IMR-90 (cell line): Measurements from ENCODE around the gene C12orf57. TPM values are rescaled to one million over a fixed set of nuclear protein-coding genes. Genes with fewer than 3 reads are reported as not detected.

ENCODE experiments used
- ATAC-seq: fragments of 200-7000 bp; cut with Tn5 transposase; 2 replicates; pipeline ENCODE4 v1.9.1; 2020; ENCODE audit warnings: low read depth, mild to moderate bottlenecking, moderate library complexity
- BruUV-seq: library from RNA; stranded (reverse); fragments of 400-500 nt; replicated peaks from 2 replicates; lab custom pipeline; 2021; lab: Mats Ljungman, UMichigan
- CTCF ChIA-PET: fragments of 300-600 bp; formaldehyde crosslinking; extraction: SDS; loops from one replicate; lab custom pipeline; 2021; ENCODE audit warnings: antibody characterized with exemption; lab: Yijun Ruan, JAX
- POLR2A ChIA-PET: fragments of 300-600 bp; sonication (Branson Sonifier 250); formaldehyde crosslinking; loops from one replicate; lab custom pipeline; 2022; ENCODE audit warnings: antibody characterized with exemption; ENCODE audit not compliant: unreplicated experiment; lab: Charles Lee
- DNase-seq: peaks from one replicate; pipeline ENCODE4 v3.0.0; 2013
- H2AFZ ChIP-seq: replicated peaks from 2 replicates; pipeline ENCODE3; 2013; ENCODE audit warnings: low read length, mild to moderate bottlenecking; ENCODE audit not compliant: poor library complexity
- H2AK5ac ChIP-seq: 2 replicates; pipeline ENCODE4 v1.6.1; 2013; ENCODE audit warnings: low read depth, low read length, inconsistent platforms
- H2AK9ac ChIP-seq: replicated peaks from 2 replicates; pipeline ENCODE3; 2013; ENCODE audit warnings: mild to moderate bottlenecking, low read depth, low read length, moderate library complexity; ENCODE audit not compliant: poor library complexity
- H2BK120ac ChIP-seq: 2 replicates; pipeline ENCODE4 v1.6.1; 2013; ENCODE audit warnings: low read depth, low read length, inconsistent platforms
- H2BK15ac ChIP-seq: 3 replicates; pipeline ENCODE4 v1.6.1; 2013; ENCODE audit warnings: low read depth, low read length, inconsistent platforms
- H2BK20ac ChIP-seq: 2 replicates; pipeline ENCODE4 v1.6.1; 2013; ENCODE audit warnings: low read depth, mild to moderate bottlenecking, inconsistent platforms, low read length, moderate library complexity
- H2BK5ac ChIP-seq: 2 replicates; pipeline ENCODE4 v1.6.1; 2013; ENCODE audit warnings: mild to moderate bottlenecking, low read depth, low read length, inconsistent platforms; ENCODE audit not compliant: poor library complexity, severe bottlenecking
- H3K14ac ChIP-seq: replicated peaks from 2 replicates; pipeline ENCODE4 v1.6.1; 2013; ENCODE audit warnings: low read depth, low read length, inconsistent platforms
- H3K18ac ChIP-seq: 2 replicates; pipeline ENCODE4 v1.6.1; 2013; ENCODE audit warnings: low read depth, low read length, control low read depth
- H3K23ac ChIP-seq: 2 replicates; pipeline ENCODE4 v1.6.1; 2013; ENCODE audit warnings: low read depth, low read length, inconsistent platforms
- H3K27ac ChIP-seq: 2 replicates; pipeline ENCODE4 v1.5.1; 2013; ENCODE audit warnings: mild to moderate bottlenecking, control low read depth, low read length; ENCODE audit not compliant: insufficient read depth
- H3K27me3 ChIP-seq: 2 replicates; pipeline ENCODE4 v1.6.1; 2013; ENCODE audit warnings: low read length; ENCODE audit not compliant: control insufficient read depth, insufficient read depth
- H3K36me3 ChIP-seq: 2 replicates; pipeline ENCODE4 v1.6.1; 2013; ENCODE audit warnings: low read length, mixed read lengths; ENCODE audit not compliant: control insufficient read depth, insufficient read depth
- H3K4ac ChIP-seq: 2 replicates; pipeline ENCODE4 v1.6.1; 2013; ENCODE audit warnings: low read depth, low read length, inconsistent platforms
- H3K4me1 ChIP-seq: 2 replicates; pipeline ENCODE4 v1.6.1; 2013; ENCODE audit warnings: low read length, mixed read lengths; ENCODE audit not compliant: control insufficient read depth, insufficient read depth
- H3K4me2 ChIP-seq: 2 replicates; pipeline ENCODE4 v1.6.1; 2013; ENCODE audit warnings: low read depth, mild to moderate bottlenecking, control low read depth, low read length, moderate library complexity
- H3K4me3 ChIP-seq: 2 replicates; pipeline ENCODE4 v1.5.1; 2013; ENCODE audit warnings: low read depth, mild to moderate bottlenecking, control low read depth, low read length, moderate library complexity; ENCODE audit not compliant: insufficient read depth
- H3K56ac ChIP-seq: 2 replicates; pipeline ENCODE4 v1.6.1; 2013; ENCODE audit warnings: low read length, inconsistent platforms; ENCODE audit not compliant: insufficient read depth; ENCODE audit errors: extremely low read depth
- H3K79me1 ChIP-seq, 2 experiments: 2 replicates each; pipeline ENCODE4 v1.6.1; 2013; ENCODE audit warnings: low read length in 2 of 2, inconsistent platforms in 1 of 2, low read depth in 1 of 2
- H3K9ac ChIP-seq: 2 replicates; pipeline ENCODE4 v1.6.1; 2013; ENCODE audit warnings: low read depth, low read length, control low read depth
- H3K9me1 ChIP-seq: 2 replicates; pipeline ENCODE4 v1.6.1; 2013; ENCODE audit warnings: low read length, inconsistent platforms; ENCODE audit not compliant: insufficient read depth
- H3K9me3 ChIP-seq: 2 replicates; pipeline ENCODE4 v1.6.1; 2013; ENCODE audit warnings: low read length; ENCODE audit not compliant: control insufficient read depth, insufficient read depth
- H4K20me1 ChIP-seq: 2 replicates; pipeline ENCODE4 v1.6.1; 2013; ENCODE audit warnings: low read length, inconsistent platforms; ENCODE audit not compliant: insufficient read depth
- H4K5ac ChIP-seq: 2 replicates; pipeline ENCODE4 v1.6.1; 2013; ENCODE audit warnings: mild to moderate bottlenecking, low read depth, low read length, control low read depth
- H4K8ac ChIP-seq, 2 experiments: 2 replicates each; pipeline ENCODE4 v1.6.1; 2013; ENCODE audit warnings: low read depth in 2 of 2, low read length in 2 of 2, control low read depth in 1 of 2, inconsistent platforms in 1 of 2
- H4K91ac ChIP-seq: 2 replicates; pipeline ENCODE4 v1.6.1; 2013; ENCODE audit warnings: low read depth, low read length, inconsistent platforms; ENCODE audit not compliant: insufficient read depth
- BHLHE40 ChIP-seq: fragments of 150-350 bp; IDR thresholded peaks from 2 replicates; pipeline ENCODE4 v1.6.1; 2016; ENCODE audit warnings: mild to moderate bottlenecking, low read depth, low read length
- CHD1 ChIP-seq: IDR thresholded peaks from 2 replicates; pipeline ENCODE4 v1.6.1; 2012; ENCODE audit warnings: low read depth, low read length, improper control_type of control experiment
- CTCF ChIP-seq: conservative IDR thresholded peaks from 2 replicates; pipeline ENCODE4 v1.5.1; 2012; ENCODE audit warnings: mild to moderate bottlenecking, low read depth, low read length, improper control_type of control experiment
- FOS ChIP-seq: fragments of 150-350 bp; IDR thresholded peaks from 2 replicates; pipeline ENCODE4 v1.6.1; 2016; ENCODE audit warnings: low read depth, low read length
- NFE2L2 ChIP-seq: fragments of 150-350 bp; IDR thresholded peaks from 2 replicates; pipeline ENCODE4 v1.6.1; 2016; ENCODE audit warnings: low read depth, mild to moderate bottlenecking, low read length
- RFX5 ChIP-seq: IDR thresholded peaks from 2 replicates; pipeline ENCODE4 v1.8.0; 2012; ENCODE audit warnings: low read depth, mild to moderate bottlenecking, low read length, moderate library complexity
- WGBS, 2 experiments: methylation state at CpG; one replicate each; pipeline versions ENCODE4 v1.1.5 to v1.1.7; 2013; ENCODE audit warnings: missing lambda C conversion rate in 2 of 2; ENCODE audit not compliant: insufficient read length in 1 of 2; ENCODE audit errors: extremely low coverage in 2 of 2; 5-methylcytosine and 5-hydroxymethylcytosine counted together
- dilution Hi-C: fragments of 300-500 bp; cut with HindIII; formaldehyde crosslinking; loops from one replicate; pipeline ENCODE4 v1.14.3; 2018; ENCODE audit warnings: low sequenced_read_pairs; ENCODE audit not compliant: unreplicated experiment
- in situ Hi-C: fragments of 300-500 bp; cut with MboI; formaldehyde crosslinking; loops from 3 replicates; pipeline ENCODE4 v1.14.3; 2019; ENCODE audit warnings: low sequenced_read_pairs, inconsistent platforms, mixed read lengths
- intact Hi-C: fragments of 100-400 bp; cut with micrococcal nuclease; formaldehyde crosslinking; loops from 2 replicates; pipeline ENCODE4 v1.10.0; 2022
- polyA plus RNA-seq, 3 experiments: library from polyadenylated mRNA; depleted of rRNA; stranded (reverse); fragments of >200 nt; gene quantifications; 2 replicates each; pipeline ENCODE4 v1.2.3, GENCODE V29; 2012; ENCODE audit warnings: low replicate concordance in 1 of 3
- total RNA-seq: library from RNA; depleted of rRNA; stranded (reverse); fragments of >200 nt; gene quantifications from 2 replicates; pipeline ENCODE4 v1.2.3, GENCODE V29; 2012

C12orf57 gene
- total and polyA plus RNA-seq, 2 of the 4 experiments (the other 2 are of a cell fraction), result 238 to 530 TPM

GRCh38 chr12:6928022-6928702, 15.7 kb upstream of the C12orf57 start:
- H2BK5ac ChIP-seq, result peak overlapping the region; percentile 89
- peak overlapping the region; percentile 94 for H2AK9ac ChIP-seq
- no peak for TF ChIP-seq RFX5
- TF ChIP-seq CTCF, result no peak
- no peak for TF ChIP-seq BHLHE40
- no peak for TF ChIP-seq CHD1
- no peak for TF ChIP-seq NFE2L2
- no peak for TF ChIP-seq FOS
- H3K4me3 ChIP-seq, result peak overlapping the region; percentile 93
- no peak overlapping the region for H2BK15ac ChIP-seq
- peak overlapping the region; percentile 95 for H3K27ac ChIP-seq
- no peak overlapping the region for H2BK120ac ChIP-seq
- H4K5ac ChIP-seq, result peak overlapping the region; percentile 49
- no TSS peak for BruUV-seq
- 0 out of 2 replicates have a peak overlapping the region, but pooled peaks have one; percentile 76 for H3K56ac ChIP-seq
- H4K8ac ChIP-seq, result peak overlapping the region in 1 of 2 experiments; percentile 54; a peak in 2 of 4 replicates
- peak overlapping the region; percentile 59 for H2AFZ ChIP-seq
- H3K23ac ChIP-seq, result peak overlapping the region; percentile 96
- no peaks in the 10 kb centered on the region for H3K9me3 ChIP-seq
- peak overlapping the region; percentile 98 for H3K4me2 ChIP-seq
- in situ Hi-C loops, result no loop called here
- peak overlapping the region; percentile 83 for H3K4ac ChIP-seq
- H3K9me1 ChIP-seq, result peaks cover 8% of the 10 kb centered on the region
- H2AK5ac ChIP-seq, result peak overlapping the region; percentile 51
- H3K4me1 ChIP-seq, result peaks cover 26% of the 10 kb centered on the region
- peak overlapping the region; percentile 76 for H3K9ac ChIP-seq
- H4K20me1 ChIP-seq, result peaks cover 43% of the 10 kb centered on the region
- no peaks in the 10 kb centered on the region for H3K27me3 ChIP-seq
- no peak overlapping the region for H2BK20ac ChIP-seq
- H3K14ac ChIP-seq, result peak overlapping the region; percentile 91
- no peak for DNase-seq
- H3K79me1 ChIP-seq, result peaks cover 11 to 50% of the 10 kb centered on the region in 2 experiments; a peak in 3 of 4 replicates
- intact Hi-C loops, result no loop called here
- 0% methylated on average over 13 of the region's 79 CpGs; no CpG with 5 or more reads in 1 of the 2 experiments for WGBS, 2 experiments
- dilution Hi-C loops, result no loop called here
- no peak overlapping the region for H4K91ac ChIP-seq
- peak overlapping the region; percentile 0; the same call in 1 of the 2 replicates for H3K18ac ChIP-seq
- POLR2A ChIA-PET, result interaction anchor here (0.6 kb wide), 1 partner anchor 33 kb away, joined by 3 read pairs; no protein-coding TSS in a partner anchor
- H3K36me3 ChIP-seq, result peaks cover 7% of the 10 kb centered on the region
- CTCF ChIA-PET, result interaction anchor here (0.6 kb wide), 1 partner anchor 874 kb away, joined by 3 read pairs; no protein-coding TSS in a partner anchor
- no peak; the same call in 1 of the 2 replicates for ATAC-seq
